ENCODE measurements around the gene ZMYM4. TPM values are rescaled to one million over a fixed set of nuclear protein-coding genes. Genes with fewer than 3 reads are reported as not detected.
A peak's percentile ranks its signal among the peaks of the same experiment; 100 is the strongest.

ZMYM4 gene
- total RNA-seq, 6 donors from 2014 or later, result 17.6 to 47.1 (median 38.3) TPM

DNA sequence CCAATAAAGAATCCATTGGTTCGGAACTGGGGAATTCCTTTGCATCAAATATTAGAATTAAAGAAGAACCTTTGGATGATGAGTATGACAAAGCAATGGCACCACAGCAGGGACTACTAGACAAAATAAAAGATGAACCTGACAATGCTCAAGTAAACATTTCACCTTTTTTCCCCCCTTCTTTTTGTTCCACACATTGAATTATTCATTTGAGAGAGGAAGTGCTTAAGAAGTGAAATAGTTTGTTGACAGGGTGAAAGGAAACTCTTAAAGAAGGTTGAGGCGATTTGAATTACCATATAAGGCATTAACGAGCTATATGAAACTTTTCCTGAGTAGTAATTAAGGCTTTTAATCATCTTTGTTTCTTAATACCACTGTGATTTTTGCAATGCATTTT, 93.1 kb downstream of the ZMYM4 start:
- TF ChIP-seq, protein P1, sequence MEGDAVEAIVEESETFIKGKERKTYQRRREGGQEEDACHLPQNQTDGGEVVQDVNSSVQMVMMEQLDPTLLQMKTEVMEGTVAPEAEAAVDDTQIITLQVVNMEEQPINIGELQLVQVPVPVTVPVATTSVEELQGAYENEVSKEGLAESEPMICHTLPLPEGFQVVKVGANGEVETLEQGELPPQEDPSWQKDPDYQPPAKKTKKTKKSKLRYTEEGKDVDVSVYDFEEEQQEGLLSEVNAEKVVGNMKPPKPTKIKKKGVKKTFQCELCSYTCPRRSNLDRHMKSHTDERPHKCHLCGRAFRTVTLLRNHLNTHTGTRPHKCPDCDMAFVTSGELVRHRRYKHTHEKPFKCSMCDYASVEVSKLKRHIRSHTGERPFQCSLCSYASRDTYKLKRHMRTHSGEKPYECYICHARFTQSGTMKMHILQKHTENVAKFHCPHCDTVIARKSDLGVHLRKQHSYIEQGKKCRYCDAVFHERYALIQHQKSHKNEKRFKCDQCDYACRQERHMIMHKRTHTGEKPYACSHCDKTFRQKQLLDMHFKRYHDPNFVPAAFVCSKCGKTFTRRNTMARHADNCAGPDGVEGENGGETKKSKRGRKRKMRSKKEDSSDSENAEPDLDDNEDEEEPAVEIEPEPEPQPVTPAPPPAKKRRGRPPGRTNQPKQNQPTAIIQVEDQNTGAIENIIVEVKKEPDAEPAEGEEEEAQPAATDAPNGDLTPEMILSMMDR (IDR thresholded peaks at IDR 0.05), result no peak
- TF ChIP-seq POLR2AphosphoS5 (IDR thresholded peaks at IDR 0.05) (no peak), EP300 (IDR thresholded peaks at IDR 0.05) (no peak), POLR2A (IDR thresholded peaks at IDR 0.05) (no peak)
- peaks cover 0 to 10% (median 2%) of the 10 kb centered on the region in 4 donors for H3K4me1 ChIP-seq
- H3K36me3 ChIP-seq, result peaks cover 0 to 9% (median 4%) of the 10 kb centered on the region in 4 donors
- H3K4me3 ChIP-seq, result no peak overlapping the region
- ATAC-seq (ENCODE audit: low FRiP score in 2 of 2), result no peak
- DNase-seq, result no peak
- no peaks in the 10 kb centered on the region for H3K9me3 ChIP-seq
- H3K27me3 ChIP-seq, result no peaks in the 10 kb centered on the region
- WGBS, 2 donors, result 59 to 64% methylated on average over 3 of the region's 3 CpGs
- no peak overlapping the region for H3K27ac ChIP-seq

DNA sequence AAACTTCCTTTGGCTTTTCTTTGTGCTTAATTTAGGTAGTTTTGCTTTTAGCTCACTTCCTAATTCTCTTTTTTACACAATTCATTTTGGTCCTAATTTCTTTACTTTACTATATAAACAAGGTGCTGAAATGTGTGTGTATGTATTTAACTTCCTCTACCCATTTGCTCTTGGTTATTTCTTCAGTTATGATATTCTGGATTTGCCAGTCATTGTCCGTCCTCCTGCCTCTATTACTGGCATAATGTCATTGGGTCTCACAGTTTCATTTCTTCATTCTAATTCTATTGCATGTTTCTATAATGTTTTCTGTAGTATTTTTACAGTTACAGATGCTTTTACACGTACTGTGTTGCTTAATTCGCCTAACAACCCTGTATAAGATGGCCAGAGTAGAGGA, 96.2 kb downstream of the ZMYM4 start:
- Histone ChIP-seq H3K27me3 (no peaks in the 10 kb centered on the region), H3K4me1 (peaks cover 0 to 10% (median 2%) of the 10 kb centered on the region in 4 donors), H3K27ac (no peak overlapping the region), H3K9me3 (no peaks in the 10 kb centered on the region), H3K4me3 (no peak overlapping the region), H3K36me3 (peaks cover 0 to 9% (median 4%) of the 10 kb centered on the region in 4 donors)
- DNase-seq (no peak), ATAC-seq (ENCODE audit: low FRiP score in 2 of 2) (no peak)
- WGBS, 2 donors, result 68 to 86% methylated on average over 3 of the region's 3 CpGs
- TF ChIP-seq POLR2A (IDR thresholded peaks at IDR 0.05) (no peak), EP300 (IDR thresholded peaks at IDR 0.05) (no peak), POLR2AphosphoS5 (IDR thresholded peaks at IDR 0.05) (no peak)
- TF ChIP-seq, protein P1 (IDR thresholded peaks at IDR 0.05), result no peak

DNA sequence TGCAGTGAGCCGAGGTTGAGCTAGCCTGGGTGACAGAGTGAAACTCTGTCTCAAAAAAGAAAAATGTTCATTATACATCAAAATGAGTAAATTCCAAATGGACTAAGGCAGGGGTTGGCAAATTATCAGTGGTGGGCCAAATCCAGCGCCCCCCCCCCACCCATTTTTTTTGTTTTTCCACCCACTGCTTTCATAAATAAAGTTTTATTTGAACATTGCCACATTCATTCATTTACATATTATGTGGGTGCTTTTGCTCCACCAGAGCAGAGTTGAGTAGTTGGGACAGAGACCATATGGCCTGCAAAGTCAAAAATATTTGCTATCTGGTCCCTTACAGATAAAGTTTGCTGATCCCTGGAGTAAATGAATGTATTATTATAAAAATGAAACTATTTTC, 99.4 kb downstream of the ZMYM4 start:
- H3K4me3 ChIP-seq, result no peak overlapping the region
- H3K27ac ChIP-seq, result no peak overlapping the region
- peaks cover 0 to 5% (median 0%) of the 10 kb centered on the region in 4 donors for H3K36me3 ChIP-seq
- no peaks in the 10 kb centered on the region for H3K9me3 ChIP-seq
- no peak for TF ChIP-seq POLR2AphosphoS5 (IDR thresholded peaks at IDR 0.05)
- TF ChIP-seq, protein P1 (IDR thresholded peaks at IDR 0.05), result no peak
- no peak for TF ChIP-seq POLR2A (IDR thresholded peaks at IDR 0.05)
- TF ChIP-seq EP300 (IDR thresholded peaks at IDR 0.05), result no peak
- peaks cover 3 to 10% (median 7%) of the 10 kb centered on the region in 4 donors for H3K4me1 ChIP-seq
- 90 to 94% methylated on average over 2 of the region's 2 CpGs for WGBS, 2 donors
- DNase-seq (no peak), ATAC-seq (ENCODE audit: low FRiP score in 2 of 2) (no peak)
- no peaks in the 10 kb centered on the region for H3K27me3 ChIP-seq

DNA sequence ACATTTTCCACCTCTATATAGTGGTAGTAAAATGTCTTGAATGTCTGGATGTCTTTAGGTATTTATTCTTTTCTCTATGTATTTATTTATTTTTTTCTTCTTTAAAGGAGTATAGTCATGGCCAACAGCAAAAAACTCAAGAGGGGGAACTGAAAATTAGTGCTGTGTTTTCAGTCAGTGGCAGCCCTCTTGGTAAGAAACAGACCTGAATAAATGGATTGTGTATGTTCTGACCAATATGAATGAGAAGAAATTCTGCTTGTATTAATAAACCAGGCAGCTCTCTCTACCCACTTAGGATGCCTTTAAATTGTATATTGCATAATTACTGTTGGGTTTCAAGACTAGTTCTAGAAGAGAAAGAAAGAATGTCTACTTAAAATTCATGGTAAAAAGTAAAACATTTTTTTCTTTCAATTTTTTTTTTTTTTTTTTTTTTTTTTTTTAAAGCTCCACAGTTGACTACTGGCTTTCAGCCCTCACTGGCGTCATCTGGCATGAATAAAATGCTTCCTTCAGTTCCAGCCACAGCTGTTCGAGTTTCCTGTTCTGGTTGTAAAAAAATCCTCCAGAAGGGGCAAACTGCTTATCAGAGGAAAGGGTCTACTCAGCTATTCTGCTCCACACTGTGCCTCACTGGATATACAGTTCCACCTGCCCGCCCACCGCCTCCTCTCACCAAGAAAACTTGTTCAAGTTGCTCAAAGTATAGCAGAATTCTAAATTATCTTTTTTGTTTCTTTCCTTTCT, 101.6 kb downstream of the ZMYM4 start:
- WGBS, 2 donors, result 47 to 49% methylated on average over 4 of the region's 4 CpGs
- peaks cover 0 to 6% (median 4%) of the 10 kb centered on the region in 4 donors for H3K4me1 ChIP-seq
- no peaks in the 10 kb centered on the region for H3K27me3 ChIP-seq
- no peaks in the 10 kb centered on the region for H3K9me3 ChIP-seq
- peak overlapping the region in 1 of 4 donors; percentile 49 for H3K27ac ChIP-seq
- TF ChIP-seq POLR2A (IDR thresholded peaks at IDR 0.05), result no peak
- no peak for TF ChIP-seq POLR2AphosphoS5 (IDR thresholded peaks at IDR 0.05)
- no peak for TF ChIP-seq EP300 (IDR thresholded peaks at IDR 0.05)
- TF ChIP-seq, protein P1 (IDR thresholded peaks at IDR 0.05), result no peak
- peak in 1 of 2 donors; percentile 73 for ATAC-seq (ENCODE audit: low FRiP score in 2 of 2)
- DNase-seq, result no peak
- H3K4me3 ChIP-seq, result no peak overlapping the region
- H3K36me3 ChIP-seq, result peaks cover 0 to 3% (median 0%) of the 10 kb centered on the region in 4 donors

All from upper lobe of left lung (tissue), 6 donors.